GM10266 (cell line): Measurements from ENCODE around the gene RACGAP1.

ENCODE experiments used
- DNase-seq: peaks from one replicate; pipeline ENCODE4 v3.0.0; 2012; ENCODE audit errors: extremely low spot score
- TF ChIP-seq, protein P1 (sequence below): IDR thresholded peaks from 2 replicates; pipeline ENCODE4 v1.5.1; 2012; ENCODE audit warnings: mild to moderate bottlenecking, low read depth; ENCODE audit not compliant: control insufficient read depth, insufficient read depth; ENCODE audit errors: missing control alignments

RACGAP1 gene

DNA sequence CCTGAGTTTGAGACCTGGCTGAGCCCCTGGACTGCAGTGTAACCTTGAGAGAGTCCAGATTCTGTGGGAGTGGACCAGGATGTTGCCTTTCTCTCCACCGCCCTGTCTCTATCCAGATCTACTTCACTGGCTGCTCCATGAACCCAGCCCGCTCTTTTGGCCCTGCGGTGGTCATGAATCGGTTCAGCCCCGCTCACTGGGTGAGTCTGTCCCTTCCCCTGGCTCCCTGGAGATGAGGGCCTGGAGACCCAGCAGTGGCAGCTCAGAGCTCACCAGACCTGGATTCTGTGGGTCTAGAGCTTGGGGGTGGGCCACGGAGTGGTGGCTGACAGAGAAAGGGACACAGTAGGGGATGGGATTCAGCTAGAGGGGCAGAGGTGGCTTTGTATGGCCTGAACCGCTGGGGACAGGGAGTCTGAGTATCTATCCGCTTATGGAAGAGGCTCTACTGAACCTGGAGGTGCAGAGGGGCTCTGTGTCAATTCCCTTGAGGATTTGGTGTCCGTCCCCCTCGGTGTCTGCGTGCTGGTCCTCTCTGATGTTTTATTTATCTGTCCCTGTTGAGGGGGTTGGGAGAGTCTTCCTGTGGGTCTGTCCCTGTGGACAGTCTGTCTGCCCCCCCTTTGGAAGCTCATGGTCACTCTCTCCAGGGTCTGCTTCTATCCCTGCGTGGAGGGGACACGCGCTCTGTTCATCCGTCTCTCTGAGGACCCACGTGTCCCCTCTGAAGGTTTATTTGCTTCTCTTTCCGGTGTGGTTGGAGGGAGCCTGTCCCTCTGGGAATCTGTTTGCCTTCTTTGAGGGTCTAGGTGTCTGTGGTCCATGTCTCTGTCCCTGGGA is 61.1 kb downstream of the RACGAP1 start:
- TF ChIP-seq, protein P1, sequence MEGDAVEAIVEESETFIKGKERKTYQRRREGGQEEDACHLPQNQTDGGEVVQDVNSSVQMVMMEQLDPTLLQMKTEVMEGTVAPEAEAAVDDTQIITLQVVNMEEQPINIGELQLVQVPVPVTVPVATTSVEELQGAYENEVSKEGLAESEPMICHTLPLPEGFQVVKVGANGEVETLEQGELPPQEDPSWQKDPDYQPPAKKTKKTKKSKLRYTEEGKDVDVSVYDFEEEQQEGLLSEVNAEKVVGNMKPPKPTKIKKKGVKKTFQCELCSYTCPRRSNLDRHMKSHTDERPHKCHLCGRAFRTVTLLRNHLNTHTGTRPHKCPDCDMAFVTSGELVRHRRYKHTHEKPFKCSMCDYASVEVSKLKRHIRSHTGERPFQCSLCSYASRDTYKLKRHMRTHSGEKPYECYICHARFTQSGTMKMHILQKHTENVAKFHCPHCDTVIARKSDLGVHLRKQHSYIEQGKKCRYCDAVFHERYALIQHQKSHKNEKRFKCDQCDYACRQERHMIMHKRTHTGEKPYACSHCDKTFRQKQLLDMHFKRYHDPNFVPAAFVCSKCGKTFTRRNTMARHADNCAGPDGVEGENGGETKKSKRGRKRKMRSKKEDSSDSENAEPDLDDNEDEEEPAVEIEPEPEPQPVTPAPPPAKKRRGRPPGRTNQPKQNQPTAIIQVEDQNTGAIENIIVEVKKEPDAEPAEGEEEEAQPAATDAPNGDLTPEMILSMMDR = no peak
- DNase-seq = no peak

DNA sequence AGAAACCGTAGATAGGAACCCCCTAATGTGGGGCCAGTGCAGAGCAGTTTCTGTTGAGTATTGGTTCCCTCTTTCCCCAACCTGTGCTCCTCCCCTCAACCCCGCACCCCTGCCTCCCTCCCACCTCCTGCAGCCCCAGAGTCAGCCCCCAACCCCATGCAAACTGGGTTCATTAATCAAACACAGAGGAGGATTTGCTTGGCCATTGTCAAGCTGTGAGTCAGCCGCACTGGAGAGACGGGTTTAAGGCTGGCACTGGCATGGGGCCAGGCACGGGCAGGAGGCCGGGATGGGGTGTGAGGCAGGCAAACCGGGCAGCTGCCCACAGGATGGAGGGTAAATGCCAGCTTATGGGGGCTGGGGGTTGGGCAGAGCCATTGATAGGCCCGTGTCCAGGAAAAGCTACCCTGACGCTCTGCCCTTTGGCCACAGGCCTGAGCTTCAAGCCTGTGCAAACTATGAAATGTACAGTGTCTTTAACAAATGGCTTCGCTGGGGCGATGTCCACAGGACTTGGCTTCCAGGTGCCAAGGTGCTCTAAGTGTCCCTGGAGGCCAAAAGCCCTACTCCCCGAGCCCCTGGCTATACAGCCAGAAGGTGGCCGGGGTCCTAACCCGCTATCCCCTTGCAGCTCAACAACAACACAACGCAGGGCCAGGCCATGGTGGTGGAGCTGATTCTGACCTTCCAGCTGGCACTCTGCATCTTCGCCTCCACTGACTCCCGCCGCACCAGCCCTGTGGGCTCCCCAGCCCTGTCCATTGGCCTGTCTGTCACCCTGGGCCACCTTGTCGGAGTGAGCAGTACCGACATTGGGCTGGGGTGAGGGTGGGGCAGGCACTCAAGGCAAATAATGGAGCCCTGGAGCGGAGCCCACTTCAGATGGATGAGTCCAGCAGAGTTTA is 62.2 kb downstream of the RACGAP1 start:
- no peak for DNase-seq
- TF ChIP-seq, protein P1 = no peak

DNA sequence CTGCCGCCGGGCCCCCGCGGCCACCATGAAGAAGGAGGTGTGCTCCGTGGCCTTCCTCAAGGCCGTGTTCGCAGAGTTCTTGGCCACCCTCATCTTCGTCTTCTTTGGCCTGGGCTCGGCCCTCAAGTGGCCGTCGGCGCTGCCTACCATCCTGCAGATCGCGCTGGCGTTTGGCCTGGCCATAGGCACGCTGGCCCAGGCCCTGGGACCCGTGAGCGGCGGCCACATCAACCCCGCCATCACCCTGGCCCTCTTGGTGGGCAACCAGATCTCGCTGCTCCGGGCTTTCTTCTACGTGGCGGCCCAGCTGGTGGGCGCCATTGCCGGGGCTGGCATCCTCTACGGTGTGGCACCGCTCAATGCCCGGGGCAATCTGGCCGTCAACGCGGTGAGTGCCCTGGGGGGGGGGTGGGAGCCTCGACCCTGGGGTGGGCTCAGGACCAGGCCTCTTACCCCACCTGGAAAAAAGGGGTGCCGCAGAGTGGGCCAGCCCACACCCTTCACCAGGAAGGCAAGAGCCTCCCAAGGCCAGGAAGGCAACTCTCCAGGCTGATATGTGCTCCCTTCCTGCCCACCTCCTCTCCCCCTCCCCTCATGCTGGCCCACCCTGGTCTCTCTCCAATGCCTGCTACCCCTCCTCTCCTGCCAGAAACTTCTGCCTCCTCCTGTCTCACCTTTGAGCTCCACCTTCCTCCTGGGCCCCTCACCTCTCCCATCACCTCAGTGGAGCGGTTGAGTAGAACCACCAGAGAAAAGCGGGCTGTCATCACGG is 63.1 kb downstream of the RACGAP1 start:
- DNase-seq = peak; percentile 36
- TF ChIP-seq, protein P1 = no peak

DNA sequence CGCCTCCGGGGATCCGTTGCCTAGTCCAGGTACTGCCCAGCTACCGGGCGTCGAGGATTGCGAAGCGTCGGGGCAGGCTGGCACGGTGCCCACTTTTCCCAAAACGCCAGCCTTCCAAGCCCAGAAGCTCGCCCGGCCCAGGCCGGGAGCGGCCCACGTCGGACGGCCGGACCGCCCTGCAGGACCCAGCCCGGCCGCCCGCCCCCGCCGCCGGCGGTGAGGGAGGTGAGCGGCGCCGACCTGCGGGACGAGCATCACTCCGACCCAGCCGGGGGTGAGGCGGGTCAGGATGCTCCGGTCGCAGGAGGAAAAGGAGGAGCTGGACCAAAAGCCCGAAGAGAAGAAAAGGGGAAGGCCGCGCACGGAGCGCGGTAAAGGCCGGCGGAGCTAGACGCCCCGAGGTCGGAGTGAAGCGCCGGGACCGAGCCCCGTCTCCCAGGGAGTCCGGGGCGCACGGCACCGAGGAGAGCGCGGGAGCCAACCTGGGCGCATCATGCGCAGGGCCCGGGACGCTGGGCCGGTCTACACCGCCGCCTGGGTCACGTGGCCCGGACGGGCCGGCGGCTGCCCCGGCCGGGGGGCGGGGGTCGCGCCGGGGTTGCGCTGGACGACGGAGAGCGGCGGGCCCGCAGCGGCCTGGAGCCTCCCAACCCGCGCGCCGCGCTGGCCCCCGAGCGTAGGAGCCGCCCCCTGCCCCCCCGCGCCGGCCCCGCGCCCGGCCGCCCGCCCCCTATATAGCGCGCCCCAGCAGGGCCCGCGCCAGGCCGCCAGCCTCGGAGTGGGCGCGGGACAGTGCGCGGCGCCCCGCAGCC is 64.0 kb downstream of the RACGAP1 start, which contains the start of gene AQP5:
TSS of gene AQP5 (plus strand) at position 762 of the 812 bp plus-strand sequence. CDS start 146 bp downstream, outside the sequence.
- TF ChIP-seq, protein P1 = no peak
- DNase-seq = peak; percentile 34

DNA sequence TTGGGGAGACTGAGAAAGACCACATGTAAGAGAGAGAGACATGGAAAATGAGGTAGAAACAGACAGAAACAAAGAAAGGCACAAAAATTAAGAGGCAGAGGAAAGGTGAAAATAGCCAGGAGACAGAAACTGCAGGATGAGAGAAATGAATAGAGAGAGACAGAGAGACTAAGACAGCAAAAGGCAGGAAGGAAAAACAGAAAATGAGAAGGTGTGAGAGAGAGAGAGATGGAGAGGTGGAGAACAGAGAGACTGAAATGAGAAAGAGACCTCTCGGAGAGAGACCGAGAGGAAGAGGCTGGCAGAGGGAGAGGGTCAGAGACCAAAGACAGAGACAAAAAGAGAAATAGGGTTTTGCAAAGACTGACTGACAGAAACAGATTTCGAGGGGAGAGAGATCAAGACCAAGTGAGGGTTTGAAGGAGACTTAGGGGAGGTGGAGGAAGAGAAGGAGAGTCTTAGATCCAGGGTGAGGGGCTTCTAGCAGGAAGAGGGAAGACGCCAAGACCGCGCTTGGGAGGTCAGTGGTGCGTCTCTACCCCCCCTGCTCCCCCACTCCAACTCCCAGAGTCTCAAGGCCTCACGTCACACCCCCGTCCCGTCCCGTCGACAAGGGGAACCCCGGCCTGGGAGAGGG is 64.7 kb downstream of the RACGAP1 start:
- peak; percentile 38 for DNase-seq
- TF ChIP-seq, protein P1 = no peak
